ENCODE results near the gene CRADD.

Gene CRADD

DNA sequence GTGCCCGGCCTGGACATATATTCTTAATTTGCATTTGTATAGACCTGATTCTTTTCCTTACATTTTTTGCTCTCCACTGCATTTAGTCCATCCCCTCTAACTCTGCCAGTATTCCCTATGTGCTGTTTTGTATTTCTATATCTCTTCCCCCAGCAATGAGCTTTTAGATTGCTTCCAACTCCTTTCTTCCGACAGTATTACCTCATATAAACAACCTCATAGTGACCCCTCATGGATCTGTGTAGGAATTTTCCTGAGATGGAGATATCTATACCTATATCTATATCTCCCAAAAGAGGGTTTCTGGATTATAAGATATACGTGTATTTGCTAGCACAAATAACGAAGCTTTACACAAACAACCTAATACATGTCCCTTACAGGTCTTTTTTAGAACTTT is 161.9 kb downstream of the CRADD start:
- DNase-seq (ENCODE audit: insufficient read length, low spot score) (no peak), FAIRE-seq (no peak)
- TF ChIP-seq, protein P1, sequence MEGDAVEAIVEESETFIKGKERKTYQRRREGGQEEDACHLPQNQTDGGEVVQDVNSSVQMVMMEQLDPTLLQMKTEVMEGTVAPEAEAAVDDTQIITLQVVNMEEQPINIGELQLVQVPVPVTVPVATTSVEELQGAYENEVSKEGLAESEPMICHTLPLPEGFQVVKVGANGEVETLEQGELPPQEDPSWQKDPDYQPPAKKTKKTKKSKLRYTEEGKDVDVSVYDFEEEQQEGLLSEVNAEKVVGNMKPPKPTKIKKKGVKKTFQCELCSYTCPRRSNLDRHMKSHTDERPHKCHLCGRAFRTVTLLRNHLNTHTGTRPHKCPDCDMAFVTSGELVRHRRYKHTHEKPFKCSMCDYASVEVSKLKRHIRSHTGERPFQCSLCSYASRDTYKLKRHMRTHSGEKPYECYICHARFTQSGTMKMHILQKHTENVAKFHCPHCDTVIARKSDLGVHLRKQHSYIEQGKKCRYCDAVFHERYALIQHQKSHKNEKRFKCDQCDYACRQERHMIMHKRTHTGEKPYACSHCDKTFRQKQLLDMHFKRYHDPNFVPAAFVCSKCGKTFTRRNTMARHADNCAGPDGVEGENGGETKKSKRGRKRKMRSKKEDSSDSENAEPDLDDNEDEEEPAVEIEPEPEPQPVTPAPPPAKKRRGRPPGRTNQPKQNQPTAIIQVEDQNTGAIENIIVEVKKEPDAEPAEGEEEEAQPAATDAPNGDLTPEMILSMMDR (IDR thresholded peaks at IDR 0.05; ENCODE audit: insufficient read depth, missing control alignments) = no peak

DNA sequence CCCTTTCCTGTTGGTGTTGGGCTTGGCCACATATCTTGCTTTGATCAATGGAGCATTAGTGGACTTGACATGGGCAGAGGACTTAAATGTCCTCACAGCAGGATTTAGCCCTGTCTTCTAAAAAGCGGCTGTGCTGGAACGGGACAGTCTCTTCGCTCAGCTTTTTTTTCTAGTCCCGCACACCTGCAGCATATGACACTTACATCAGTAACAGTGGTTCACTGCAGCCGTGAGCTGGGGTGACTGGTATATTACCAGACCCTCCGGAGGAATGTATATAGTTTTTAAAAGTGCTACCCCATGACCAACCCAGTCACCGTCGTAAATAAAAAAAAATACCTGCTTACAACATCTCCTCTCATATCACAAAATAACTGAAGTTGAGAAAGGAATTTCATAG is 164.5 kb downstream of the CRADD start:
- TF ChIP-seq, protein P1 (IDR thresholded peaks at IDR 0.05; ENCODE audit: insufficient read depth, missing control alignments) = no peak
- FAIRE-seq (no peak), DNase-seq (ENCODE audit: insufficient read length, low spot score) (no peak)

DNA sequence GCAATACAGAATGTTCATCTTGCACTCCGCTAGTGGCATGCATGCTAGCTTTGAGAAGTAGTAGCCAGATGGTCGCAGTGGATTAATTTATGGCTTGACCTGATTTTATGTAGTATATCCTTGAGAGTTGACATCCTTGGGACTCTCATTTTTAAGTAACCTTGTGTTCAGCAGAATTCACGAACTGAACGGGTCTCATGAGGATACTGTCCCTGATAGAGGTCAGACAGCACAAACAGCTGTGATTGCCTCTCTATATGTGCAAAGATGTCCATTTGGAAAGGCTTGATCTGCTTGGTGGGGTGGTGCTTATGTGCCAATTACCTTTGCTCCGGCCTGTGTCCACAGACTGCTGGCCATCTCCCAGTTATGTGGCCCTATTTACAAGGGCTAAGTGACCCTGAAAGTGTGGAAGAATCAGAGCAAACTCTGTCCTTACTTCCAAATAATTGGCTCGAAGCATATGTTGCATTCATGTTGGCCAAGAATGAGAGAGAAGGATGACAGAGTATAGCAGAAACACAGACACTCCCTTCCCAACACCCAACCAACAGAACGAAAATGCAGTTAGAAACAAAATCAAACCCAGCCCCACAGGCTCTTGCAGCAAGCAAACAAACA is 167.1 kb downstream of the CRADD start:
- FAIRE-seq (no peak), DNase-seq (ENCODE audit: insufficient read length, low spot score) (no peak)
- TF ChIP-seq, protein P1 (IDR thresholded peaks at IDR 0.05; ENCODE audit: insufficient read depth, missing control alignments) = no peak

DNA sequence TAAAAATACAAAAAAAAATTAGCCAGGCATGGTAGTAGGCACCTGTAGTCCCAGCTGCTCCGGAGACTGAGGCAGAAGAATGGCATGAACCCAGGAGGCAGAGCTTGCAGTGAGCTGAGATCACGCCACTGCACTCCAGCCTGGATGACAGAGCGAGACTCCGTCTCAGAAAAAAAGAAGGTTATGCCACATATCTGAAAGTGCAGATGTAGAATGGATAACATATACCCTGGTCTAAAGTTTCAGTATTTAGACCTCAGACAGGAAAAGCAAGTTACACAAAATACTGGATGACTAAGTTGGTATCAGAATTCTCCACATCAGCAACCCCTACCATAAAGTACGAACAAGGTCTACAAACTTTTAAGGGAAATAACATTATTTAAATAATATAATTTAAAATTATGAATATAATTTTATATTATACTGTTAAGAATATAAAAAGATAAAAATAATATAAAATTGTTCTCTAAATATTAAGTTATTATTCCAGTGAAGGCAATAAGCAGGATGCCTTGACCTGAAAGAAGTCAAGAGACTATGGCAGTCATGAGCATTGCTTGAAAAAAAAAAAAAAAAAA is 169.9 kb downstream of the CRADD start:
- TF ChIP-seq, protein P1 (IDR thresholded peaks at IDR 0.05; ENCODE audit: insufficient read depth, missing control alignments) = no peak
- no peak for FAIRE-seq
- DNase-seq (ENCODE audit: insufficient read length, low spot score) = no peak

DNA sequence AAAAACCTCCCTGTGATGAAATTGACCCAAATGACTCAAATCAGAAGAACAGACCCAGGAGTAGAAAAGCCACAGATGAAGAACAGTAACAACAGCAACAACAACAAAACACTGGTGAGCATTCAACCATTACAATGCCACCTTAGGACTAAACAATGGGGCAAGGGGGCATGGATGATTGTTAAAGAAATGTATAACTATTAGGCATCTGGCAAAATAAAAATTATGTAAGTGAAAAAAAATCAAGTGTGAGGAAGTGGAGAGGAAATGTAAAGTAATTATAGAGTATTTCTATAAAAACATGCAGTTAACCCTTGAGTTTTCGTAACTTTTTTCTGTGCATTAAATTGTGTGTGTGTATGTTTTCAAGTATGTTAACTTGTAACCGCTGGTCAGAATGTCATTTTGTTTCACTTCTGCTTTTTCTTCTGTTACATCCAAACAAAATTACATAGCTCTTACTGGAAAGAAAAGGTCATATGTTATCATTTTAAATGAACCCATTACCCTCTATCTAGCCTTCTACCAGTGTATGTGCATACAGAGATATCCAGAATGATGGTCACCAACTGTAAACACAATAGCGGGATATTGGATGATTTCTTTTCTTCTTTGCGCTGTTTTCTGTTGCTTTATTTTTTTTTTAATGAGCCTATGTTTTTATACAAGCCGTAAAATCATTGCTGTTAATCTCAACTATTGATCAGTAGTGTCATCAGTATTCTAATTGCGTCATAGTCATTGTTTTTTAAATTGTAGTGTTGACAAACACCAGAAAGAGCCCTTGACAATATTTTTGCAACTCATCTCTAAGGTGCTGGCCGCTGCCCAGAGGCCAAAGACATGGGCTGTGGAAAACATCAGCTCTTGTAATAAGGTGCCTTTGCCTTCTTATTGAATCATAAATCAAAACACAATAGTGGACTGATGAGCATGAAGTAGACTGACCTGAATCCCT is 170.6 kb downstream of the CRADD start:
- DNase-seq (ENCODE audit: insufficient read length, low spot score) (no peak), FAIRE-seq (peak; percentile 21)
- TF ChIP-seq, protein P1 (IDR thresholded peaks at IDR 0.05; ENCODE audit: insufficient read depth, missing control alignments) = no peak

DNA sequence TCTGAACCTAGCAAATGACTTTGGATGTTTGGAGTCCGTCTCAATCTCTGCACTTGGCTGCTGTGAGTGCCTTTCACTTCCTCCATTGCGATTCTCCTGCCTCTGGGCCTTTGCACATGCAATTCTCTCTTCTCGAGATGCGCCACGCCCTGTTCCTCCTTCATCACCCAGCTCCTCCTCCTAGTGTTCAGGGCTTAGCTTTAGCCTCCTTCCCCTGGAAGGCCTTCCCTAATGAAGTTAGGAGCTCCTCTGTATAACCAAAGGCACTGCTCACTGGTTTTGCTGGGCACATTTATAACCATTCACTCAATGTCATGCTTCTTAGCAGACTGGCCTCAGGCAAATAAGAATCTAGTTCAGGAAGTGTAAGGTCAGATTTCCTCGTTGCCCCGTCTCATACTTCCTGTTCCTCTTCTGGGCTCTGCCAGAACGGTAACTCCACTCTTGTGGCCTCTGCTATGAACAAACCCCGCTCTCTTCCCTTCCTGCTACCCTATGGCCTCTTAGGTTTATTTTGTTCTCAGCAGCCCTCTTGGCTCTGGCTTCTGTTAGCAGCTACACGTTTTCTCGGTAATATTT is 171.4 kb downstream of the CRADD start:
- DNase-seq (ENCODE audit: insufficient read length, low spot score) = no peak
- no peak for FAIRE-seq
- TF ChIP-seq, protein P1 (IDR thresholded peaks at IDR 0.05; ENCODE audit: insufficient read depth, missing control alignments) = no peak
